K562 (cell line): ENCODE results near the gene NAV2. TPM values are rescaled to one million over a fixed set of nuclear protein-coding genes. Genes with fewer than 3 reads are reported as not detected.

Experiments used
- ATAC-seq: fragments of 200-7000 bp; cut with Tn5 transposase; 3 replicates; pipeline ENCODE4 v1.9.1; 2020; ENCODE audit warnings: moderate library complexity
- BruUV-seq: library from RNA; stranded (reverse); fragments of 400-500 nt; replicated peaks from 2 replicates; lab custom pipeline; 2021; lab: Mats Ljungman, UMichigan
- CTCF ChIA-PET: fragments of 300-600 bp; formaldehyde crosslinking; extraction: SDS; loops from one replicate; lab custom pipeline; 2021; ENCODE audit warnings: low intra/inter-chr PET ratio; lab: Yijun Ruan, JAX
- POLR2A ChIA-PET: fragments of 300-600, 350-650 bp; sonication (Branson Sonifier 250); formaldehyde crosslinking; extraction: SDS; loops from one replicate; lab custom pipeline; 2021; ENCODE audit warnings: antibody characterized with exemption, inconsistent platforms; lab: Yijun Ruan, JAX
- DNase-seq, 4 experiments: peaks; one replicate each; pipeline versions ENCODE4 v3.0.0 to v3.0.0-alpha.2; 2011 to 2018; ENCODE audit warnings: low spot score in 3 of 4, mixed read lengths in 3 of 4; ENCODE audit errors: extremely low read depth in 1 of 4
- FAIRE-seq: peaks from 2 replicates; lab custom pipeline; 2011; peaks lifted over from hg19 to GRCh38; lab: Jason Lieb, UNC
- H2AFZ ChIP-seq: 2 replicates; pipeline ENCODE4 v1.6.0; 2011; ENCODE audit warnings: low read depth, low read length, control low read depth, inconsistent platforms
- H3K27ac ChIP-seq: fragments of 200-600 bp; 3 replicates; pipeline ENCODE4 v1.8.0; 2011; ENCODE audit warnings: low read depth, mild to moderate bottlenecking, control low read depth, inconsistent platforms, low read length, moderate library complexity, mixed read lengths; ENCODE audit errors: extremely low read depth
- H3K27me3 ChIP-seq, 2 experiments: fragments of 300-600 bp in 1 of 2; 2 replicates in 1 of 2; 3 replicates in 1 of 2; pipeline versions ENCODE4 v1.6.0 to v1.8.0; 2011; ENCODE audit warnings: inconsistent platforms in 2 of 2, low read length in 2 of 2, mild to moderate bottlenecking in 1 of 2, mixed read lengths in 1 of 2, moderate library complexity in 1 of 2; ENCODE audit not compliant: control insufficient read depth in 2 of 2, insufficient read depth in 2 of 2
- H3K36me3 ChIP-seq: fragments of 300-600 bp; 3 replicates; pipeline ENCODE4 v1.8.0; 2011; ENCODE audit warnings: mild to moderate bottlenecking, low read length, inconsistent platforms; ENCODE audit not compliant: control insufficient read depth, insufficient read depth
- H3K4me1 ChIP-seq, 2 experiments: fragments of 200-600 bp in 1 of 2; replicated peaks in 1 of 2; 2 replicates in 1 of 2; 3 replicates in 1 of 2; pipeline versions ENCODE4 v1.5.1 to v1.8.0; 2011; ENCODE audit warnings: inconsistent platforms in 2 of 2, low read length in 2 of 2, mild to moderate bottlenecking in 1 of 2, mixed read lengths in 1 of 2, moderate library complexity in 1 of 2; ENCODE audit not compliant: control insufficient read depth in 2 of 2, insufficient read depth in 2 of 2
- H3K4me2 ChIP-seq: 2 replicates; pipeline ENCODE4 v1.6.1; 2011; ENCODE audit warnings: low read length, control low read depth, inconsistent platforms, mixed read lengths; ENCODE audit not compliant: insufficient read depth
- H3K4me3 ChIP-seq: fragments of 200-600 bp; sonication (generic), shearing (Covaris generic); 2 replicates; pipeline ENCODE4 v1.5.1; 2016; ENCODE audit warnings: control low read depth, inconsistent platforms
- H3K79me2 ChIP-seq: fragments of 200-600 bp; 3 replicates; pipeline ENCODE4 v1.8.0; 2011; ENCODE audit warnings: low read length, inconsistent platforms; ENCODE audit not compliant: control insufficient read depth, insufficient read depth
- H3K9ac ChIP-seq, 2 experiments: 2 replicates each; pipeline versions ENCODE4 v1.6.0 to v1.6.1; 2011; ENCODE audit warnings: low read depth in 2 of 2, low read length in 2 of 2, control low read depth in 1 of 2, inconsistent platforms in 1 of 2, mild to moderate bottlenecking in 1 of 2, mixed read lengths in 1 of 2; ENCODE audit not compliant: insufficient read depth in 1 of 2
- H3K9me1 ChIP-seq: one replicate; pipeline ENCODE4 v1.6.0; 2011; ENCODE audit warnings: inconsistent platforms, mild to moderate bottlenecking, low read length, moderate library complexity; ENCODE audit not compliant: control insufficient read depth, insufficient read depth
- H3K9me3 ChIP-seq: replicated peaks from 2 replicates; pipeline ENCODE4 v1.5.1; 2011; ENCODE audit warnings: low read depth, low read length, inconsistent platforms; ENCODE audit not compliant: control insufficient read depth, insufficient read depth
- H4K20me1 ChIP-seq: replicated peaks from 2 replicates; pipeline ENCODE4 v1.6.1; 2011; ENCODE audit warnings: low read length, inconsistent platforms, mixed read lengths; ENCODE audit not compliant: control insufficient read depth, insufficient read depth
- PURB ChIP-seq: sonication (generic); formaldehyde crosslinking; IDR thresholded peaks from 2 replicates; pipeline ENCODE4 v1.9.0; 2021; ENCODE audit warnings: low read depth, mild to moderate bottlenecking, missing genetic modification reagents
- SIX5 ChIP-seq, 2 experiments: IDR thresholded peaks; 2 replicates each; pipeline ENCODE4 v1.6.1; 2011; ENCODE audit warnings: low read length in 2 of 2, borderline replicate concordance in 1 of 2, low read depth in 1 of 2, mild to moderate bottlenecking in 1 of 2, moderate library complexity in 1 of 2; ENCODE audit not compliant: insufficient read depth in 1 of 2
- SREBF1 ChIP-seq: fragments of 150-350 bp; IDR thresholded peaks from 2 replicates; pipeline ENCODE4 v1.6.1; 2014; ENCODE audit warnings: antibody characterized with exemption, low read depth, low read length, borderline replicate concordance
- ZNF140 ChIP-seq: fragments of 250-450 bp; sonication (Bioruptor Pico); IDR thresholded peaks from 2 replicates; pipeline ENCODE4 v1.8.0; 2021; ENCODE audit warnings: moderate library complexity, mild to moderate bottlenecking, inconsistent platforms
- ZNF551 ChIP-seq: fragments of 250-450 bp; sonication (Bioruptor Pico); IDR thresholded peaks from 2 replicates; pipeline ENCODE4 v1.5.0; 2021; ENCODE audit warnings: mild to moderate bottlenecking, moderate library complexity
- WGBS: fragments of 100-300 bp; shearing (Covaris generic); methylation state at CpG from one replicate; pipeline ENCODE4 v1.1.6; 2016; ENCODE audit warnings: low coverage, mixed read lengths; ENCODE audit not compliant: insufficient coverage; ENCODE audit errors: missing lambda C conversion rate; 5-methylcytosine and 5-hydroxymethylcytosine counted together
- in situ Hi-C: fragments of 300-500 bp; cut with MboI; formaldehyde crosslinking; loops from 4 replicates; pipeline ENCODE4 v1.15.0; 2018; ENCODE audit warnings: inconsistent platforms, mixed read lengths
- intact Hi-C: fragments of 100-400 bp; cut with micrococcal nuclease; formaldehyde crosslinking; loops from 2 replicates; pipeline ENCODE4 v1.14.2; 2022
- polyA plus RNA-seq, 8 experiments: library from polyadenylated mRNA; depleted of rRNA in 4 of 8; stranded (reverse) in 5 of 8; unstranded in 3 of 8; fragments of >200 nt; fragmentation: Nextera tagmentation in 2 of 8; fragmentation: Illumina TruSeq in 1 of 8; extraction: Ambion mirVana in 2 of 8; extraction: Trizol in 1 of 8; gene quantifications; 2 replicates each; pipeline versions ENCODE4 v1.2.1 to v1.2.3, GENCODE V29; 2011 to 2014; ENCODE audit warnings: inconsistent platforms in 1 of 8, missing spikeins in 1 of 8
- total RNA-seq, 7 experiments: library from RNA; depleted of rRNA in 6 of 7; stranded (reverse); fragments of >200 nt in 6 of 7; fragmentation: Illumina TruSeq in 2 of 7; extraction: Trizol in 2 of 7; gene quantifications; 2 replicates each; pipeline versions ENCODE4 v1.2.1 to v1.2.3, GENCODE V29; 2011 to 2021; ENCODE audit warnings: low replicate concordance in 1 of 7

Gene NAV2
- total and polyA plus RNA-seq, 9 of the 15 experiments (the other 6 are each of a cell fraction or from before 2014, with no cell fraction given) = 0.03 to 0.35 (median 0.05) TPM

GRCh38 chr11:20023082-20023426, 310.4 kb downstream of the NAV2 start:
- DNase-seq (no peak), FAIRE-seq (no peak), ATAC-seq (no peak; the same call in 2 of the 3 replicates)
- Histone ChIP-seq H3K4me2 (no peak overlapping the region), H3K27me3 (peaks cover 0 to 13% of the 10 kb centered on the region in 2 experiments; a peak in 4 of 5 replicates), H3K27ac (no peak overlapping the region), H3K9me1 (no peaks in the 10 kb centered on the region), H2AFZ (no peak overlapping the region), H3K9me3 (no peaks in the 10 kb centered on the region), H3K4me3 (no peak overlapping the region), H3K36me3 (no peaks in the 10 kb centered on the region), H3K4me1 (no peaks in the 10 kb centered on the region; a peak in 1 of 5 replicates), H4K20me1 (no peaks in the 10 kb centered on the region), H3K79me2 (no peaks in the 10 kb centered on the region), H3K9ac (no peak overlapping the region)
- CTCF ChIA-PET = no interaction called here
- intact Hi-C loops (no loop called here), in situ Hi-C loops (no loop called here)
- POLR2A ChIA-PET = interaction anchor here (0.6 kb wide), 1 partner anchor 1629 kb away, joined by 4 read pairs; the partner anchor contains the start of gene LDHA
- no TSS peak for BruUV-seq
- 40% methylated on average over 4 of the region's 6 CpGs for WGBS
- TF ChIP-seq ZNF140 (CRISPR knock-in tag) = no peak
- TF ChIP-seq SIX5 (IDR thresholded peaks at IDR 0.05; ENCODE audit: borderline replicate concordance in 1 of 2, insufficient read depth in 1 of 2, low read depth in 1 of 2, low read length in 2 of 2) = no peak
- no peak for TF ChIP-seq ZNF551 (CRISPR knock-in tag)
- TF ChIP-seq PURB = no peak
- no peak for TF ChIP-seq SREBF1
